H54 (cell line): ENCODE measurements around the gene GALNT9.
"Not testable (repeated sequence)": the region's sequence is repeated elsewhere in the genome, so short reads cannot be mapped to it uniquely, and the experiment has no call there.

ENCODE experiments used
- DNase-seq: peaks from one replicate; pipeline ENCODE4 v3.0.0; 2011; ENCODE audit warnings: low spot score, mixed read lengths; ENCODE audit not compliant: insufficient read length
- FAIRE-seq: peaks from 3 replicates; lab custom pipeline; 2011; peaks lifted over from hg19 to GRCh38; lab: Jason Lieb, UNC
- POLR2A ChIP-seq: IDR thresholded peaks from 2 replicates; pipeline ENCODE4 v1.6.1; 2011; ENCODE audit warnings: low read depth, mild to moderate bottlenecking, low read length

The GALNT9 gene

GRCh38 chr12:132300789-132301722 lies 28.3 kb downstream of the GALNT9 start:
- DNase-seq (no peak), FAIRE-seq (no peak)
- TF ChIP-seq POLR2A, result no peak

DNA sequence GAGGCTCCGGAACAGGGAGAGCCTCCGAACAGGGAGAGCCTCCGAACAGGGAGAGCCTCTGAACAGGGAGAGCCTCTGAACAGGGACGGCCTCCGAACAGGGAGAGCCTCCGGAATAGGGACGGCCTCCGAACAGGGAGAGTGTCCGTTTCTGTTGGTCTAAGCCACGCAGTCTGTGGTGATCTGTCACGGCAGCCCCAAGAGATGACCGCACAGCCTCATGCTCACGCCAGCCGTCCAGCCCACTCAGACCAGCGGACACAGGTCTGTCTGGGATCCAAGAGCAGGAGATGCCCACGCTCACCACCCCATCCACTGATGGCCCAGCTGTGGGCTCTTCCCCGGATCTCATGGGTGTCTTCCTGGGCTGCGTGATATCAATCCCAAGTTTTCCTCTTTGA lies 33.3 kb downstream of the GALNT9 start:
- TF ChIP-seq POLR2A, result no peak
- no peak for FAIRE-seq

DNA sequence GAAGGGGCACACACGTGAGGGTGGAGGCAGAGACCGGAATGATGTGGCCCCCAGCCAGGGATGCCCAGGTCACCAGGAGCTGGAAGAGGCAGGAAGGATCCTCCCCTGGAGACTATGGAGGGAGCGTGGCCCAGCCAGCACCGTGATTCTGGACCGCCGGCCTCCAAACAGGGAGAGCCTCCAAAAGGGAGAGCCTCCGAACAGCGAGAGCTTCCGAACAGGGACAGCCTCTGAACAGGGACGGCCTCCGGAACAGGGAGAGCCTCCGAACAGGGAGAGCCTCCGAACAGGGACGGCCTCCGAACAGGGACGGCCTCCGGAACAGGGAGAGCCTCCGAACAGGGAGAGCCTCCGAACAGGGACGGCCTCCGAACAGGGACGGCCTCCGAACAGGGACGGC lies 33.8 kb downstream of the GALNT9 start:
- not testable (repeated sequence) for FAIRE-seq, DNase-seq

More for the DNA sequence above, 33.3 kb downstream of the GALNT9 start:
- DNase-seq, result no peak

DNA sequence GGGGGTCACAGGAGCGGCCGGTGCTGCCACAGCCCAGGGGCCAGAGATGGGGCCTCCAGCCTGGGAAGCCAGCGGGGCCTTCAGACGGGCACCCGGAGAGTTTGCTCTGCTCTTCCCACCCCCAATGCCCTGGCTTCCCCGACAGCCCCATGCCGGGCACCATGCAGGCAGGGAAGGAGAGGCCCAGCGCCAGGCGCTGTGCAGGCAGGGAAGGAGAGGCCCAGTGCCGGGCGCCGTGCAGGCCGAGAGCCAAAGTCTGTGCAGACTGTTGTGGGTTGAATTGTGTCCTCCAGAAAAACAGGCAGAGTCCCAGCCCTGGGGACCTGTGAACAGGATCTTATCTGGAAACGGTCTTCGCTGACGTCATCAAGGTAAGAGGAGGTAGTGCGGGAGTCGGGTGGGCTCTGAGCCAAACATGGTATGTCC lies 34.3 kb downstream of the GALNT9 start:
- FAIRE-seq (no peak), DNase-seq (no peak)
- TF ChIP-seq POLR2A, result no peak

GRCh38 chr12:132294121-132295034 lies 35.0 kb downstream of the GALNT9 start:
- no peak for TF ChIP-seq POLR2A
- FAIRE-seq (no peak), DNase-seq (no peak)

- no peak for TF ChIP-seq POLR2A
- DNase-seq (no peak), FAIRE-seq (no peak)
These were observed 36.8 kb downstream of the GALNT9 start for GRCh38 chr12:132292328-132293319.

DNA sequence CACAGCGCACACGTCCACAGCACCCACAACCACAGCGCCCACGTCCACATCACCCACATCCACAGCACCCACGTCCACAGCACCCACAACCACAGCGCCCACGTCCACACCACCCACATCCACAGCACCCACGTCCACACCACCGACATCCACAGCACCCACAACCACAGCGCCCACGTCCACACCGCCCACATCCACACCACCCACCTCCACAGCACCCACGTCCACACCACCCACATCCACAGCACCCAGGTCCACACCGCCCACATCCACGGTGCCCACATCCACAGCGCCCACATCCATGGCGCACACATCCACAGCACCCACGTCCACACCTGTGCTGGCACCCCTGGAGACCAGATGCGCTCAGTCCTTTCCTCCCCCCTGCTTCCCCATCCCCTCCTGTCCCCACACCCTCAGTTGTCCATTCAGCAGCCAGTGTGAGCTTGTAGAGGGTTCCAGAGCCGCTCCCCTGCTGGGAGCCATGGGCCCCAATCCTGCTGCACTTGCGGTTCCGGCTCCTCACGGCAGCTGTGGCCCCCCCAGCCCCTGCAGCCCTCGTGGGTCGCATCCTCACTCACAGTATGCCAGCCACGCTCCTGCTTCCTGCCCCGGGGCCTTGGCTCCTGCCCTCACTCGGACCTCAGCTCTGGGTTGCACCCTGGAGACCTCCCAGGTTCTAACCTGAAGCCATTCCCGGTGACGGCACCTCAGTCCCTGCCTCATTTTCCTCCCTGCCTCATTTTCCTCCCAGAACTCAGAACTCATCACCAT lies 37.8 kb downstream of the GALNT9 start:
- no peak for TF ChIP-seq POLR2A
- FAIRE-seq (no peak), DNase-seq (no peak)

GRCh38 chr12:132290203-132290540 lies 39.2 kb downstream of the GALNT9 start:
- DNase-seq (no peak), FAIRE-seq (no peak)
- TF ChIP-seq POLR2A, result no peak

DNA sequence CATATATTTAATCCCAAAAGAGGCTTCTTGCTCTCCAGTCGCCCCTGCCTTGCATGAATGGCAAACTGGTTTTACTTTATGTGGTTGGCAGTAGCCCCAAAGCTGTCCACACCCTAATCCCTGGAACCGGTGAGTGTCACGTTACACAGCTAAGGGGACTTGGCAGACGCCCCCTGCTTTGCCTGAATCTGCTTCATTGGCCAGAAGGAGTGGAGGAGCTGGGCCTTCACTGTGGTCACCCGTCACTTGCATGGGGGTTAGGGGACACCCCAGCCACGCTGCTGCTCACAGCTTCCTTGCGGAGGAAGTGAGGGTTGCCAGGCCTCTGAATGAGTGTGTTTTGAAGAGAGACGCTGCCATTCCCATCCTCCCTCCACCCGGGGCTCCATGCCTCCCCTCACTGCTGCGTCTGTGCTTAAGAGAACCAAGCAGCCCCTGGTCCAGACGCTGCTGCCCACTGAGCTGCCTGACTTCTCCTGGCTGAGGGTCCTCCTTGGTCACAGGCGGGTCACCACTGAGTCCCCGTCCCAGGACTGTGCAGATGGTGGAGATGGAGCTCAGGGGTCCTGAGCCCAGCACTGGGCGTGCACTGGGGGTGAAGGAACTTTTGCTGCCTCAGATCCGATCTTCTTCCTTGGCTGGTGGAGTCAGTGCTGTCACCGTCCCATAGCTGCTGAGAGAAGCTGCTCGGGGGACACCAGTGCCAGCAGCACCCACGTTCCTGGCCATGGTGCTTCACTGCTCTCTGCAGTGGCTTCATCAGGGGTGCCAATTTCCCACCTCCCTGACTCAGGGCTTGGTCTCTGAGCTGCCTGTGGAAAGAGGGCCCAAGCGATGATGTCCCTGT lies 39.8 kb downstream of the GALNT9 start:
- no peak for TF ChIP-seq POLR2A
- DNase-seq (no peak), FAIRE-seq (no peak)

DNA sequence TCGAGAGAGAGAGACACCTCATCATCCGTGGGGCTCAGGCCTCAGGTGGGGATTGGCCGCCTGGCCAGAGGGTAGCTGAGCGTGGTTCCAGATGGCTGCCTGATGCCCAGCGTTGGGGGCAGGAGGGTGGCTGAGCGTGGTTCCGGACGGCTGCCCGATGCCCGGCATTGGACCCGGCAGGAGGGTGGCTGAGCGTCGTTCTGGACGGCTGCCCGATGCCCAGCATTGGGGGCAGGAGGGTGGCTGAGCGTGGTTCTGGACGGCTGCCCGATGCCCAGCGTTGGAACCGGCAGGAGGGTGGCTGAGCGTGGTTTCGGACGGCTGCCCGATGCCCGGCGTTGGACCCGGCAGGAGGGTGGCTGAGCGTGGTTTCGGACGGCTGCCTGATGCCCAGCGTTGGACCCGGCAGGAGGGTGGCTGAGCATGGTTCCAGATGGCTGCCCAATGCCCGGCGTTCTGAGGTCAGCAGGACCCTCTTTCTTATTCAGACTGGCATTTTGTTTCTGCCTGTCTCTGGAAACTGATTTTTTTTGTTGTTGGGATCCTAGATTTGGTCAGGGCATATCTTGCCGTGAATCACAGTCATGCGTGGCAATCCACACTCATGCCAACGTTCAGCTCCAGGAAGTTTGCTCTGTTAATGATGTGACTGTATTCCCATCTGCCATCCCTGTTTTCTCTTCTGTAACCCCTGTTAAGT lies 40.7 kb downstream of the GALNT9 start:
- TF ChIP-seq POLR2A, result no peak
- FAIRE-seq (no peak), DNase-seq (no peak)
